ENCODE measurements around the gene AGO3.
"Not testable (repeated sequence)": the region's sequence is repeated elsewhere in the genome, so short reads cannot be mapped to it uniquely, and the experiment has no call there.

AGO3 gene

GRCh38 chr1:36007741-36008140 is 76.8 kb downstream of the AGO3 start:
- Histone ChIP-seq H3K36me3 (ENCODE audit: control insufficient read depth, insufficient read depth, low read length) (peaks cover 19% of the 10 kb centered on the region), H3K4me1 (ENCODE audit: control insufficient read depth, insufficient read depth, low read length, poor library complexity, severe bottlenecking) (peaks cover 4% of the 10 kb centered on the region)

GRCh38 chr1:36008546-36009197 is 77.8 kb downstream of the AGO3 start:
- peaks cover 28% of the 10 kb centered on the region for H3K36me3 ChIP-seq (ENCODE audit: control insufficient read depth, insufficient read depth, low read length)
- H3K4me3 ChIP-seq (ENCODE audit: extremely low read depth, insufficient read depth, low read length, poor library complexity, severe bottlenecking) = no peak overlapping the region
- 61 to 71% methylated on average over 6 to 8 of the region's 9 CpGs for WGBS, 2 experiments (ENCODE audit: insufficient coverage in 2 of 2)
- peak overlapping the region; percentile 63 for H3K27ac ChIP-seq (ENCODE audit: low read depth, low read length, severe bottlenecking)
- H3K9me3 ChIP-seq (ENCODE audit: control insufficient read depth, low read length) = no peaks in the 10 kb centered on the region
- peaks cover 4% of the 10 kb centered on the region for H3K4me1 ChIP-seq (ENCODE audit: control insufficient read depth, insufficient read depth, low read length, poor library complexity, severe bottlenecking)

More at GRCh38 chr1:36007741-36008140, 76.8 kb downstream of the AGO3 start:
- Histone ChIP-seq H3K4me3 (ENCODE audit: extremely low read depth, insufficient read depth, low read length, poor library complexity, severe bottlenecking) (no peak overlapping the region), H3K9me3 (ENCODE audit: control insufficient read depth, low read length) (no peaks in the 10 kb centered on the region), H3K27ac (ENCODE audit: low read depth, low read length, severe bottlenecking) (no peak overlapping the region)
- 100% methylated on average over 1 of the region's 2 CpGs for WGBS, 2 experiments (ENCODE audit: insufficient coverage in 2 of 2)

DNA sequence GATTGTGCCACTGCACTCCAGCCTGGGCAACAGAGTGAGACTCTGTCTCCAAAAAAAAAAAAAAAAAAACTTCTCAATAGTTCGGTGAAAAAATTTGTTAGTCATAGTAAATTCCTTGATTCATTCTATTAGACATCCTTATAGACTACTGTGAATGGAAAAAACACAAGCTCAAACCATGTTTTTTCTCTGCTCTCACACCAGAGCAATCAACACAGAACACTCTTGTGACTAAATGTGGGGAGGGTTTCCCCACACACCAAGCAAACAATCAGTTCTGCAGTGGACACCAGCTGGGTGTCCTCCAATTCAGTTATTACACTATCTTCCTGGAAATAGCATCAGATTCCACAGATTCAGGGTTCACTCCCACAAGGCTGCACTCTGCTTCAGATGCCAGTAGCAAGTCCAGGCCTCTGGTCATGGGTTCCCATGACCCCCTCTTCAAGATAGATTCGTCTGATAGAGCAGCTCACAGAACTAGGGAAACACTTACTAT is 83.9 kb downstream of the AGO3 start:
- no CpG with 5 or more reads among the region's 2 CpGs for WGBS, 2 experiments (ENCODE audit: insufficient coverage in 2 of 2)
- H3K9me3 ChIP-seq (ENCODE audit: control insufficient read depth, low read length) = no peaks in the 10 kb centered on the region
- H3K27ac ChIP-seq (ENCODE audit: low read depth, low read length, severe bottlenecking) = no peak overlapping the region
- H3K4me1 ChIP-seq (ENCODE audit: control insufficient read depth, insufficient read depth, low read length, poor library complexity, severe bottlenecking) = no peaks in the 10 kb centered on the region
- H3K4me3 ChIP-seq (ENCODE audit: extremely low read depth, insufficient read depth, low read length, poor library complexity, severe bottlenecking) = no peak overlapping the region
- peaks cover 64% of the 10 kb centered on the region for H3K36me3 ChIP-seq (ENCODE audit: control insufficient read depth, insufficient read depth, low read length)

GRCh38 chr1:36016686-36017085 is 85.8 kb downstream of the AGO3 start:
- no peaks in the 10 kb centered on the region for H3K4me1 ChIP-seq (ENCODE audit: control insufficient read depth, insufficient read depth, low read length, poor library complexity, severe bottlenecking)
- WGBS, 2 experiments (ENCODE audit: insufficient coverage in 2 of 2) = 100% methylated on average over 1 of the region's 2 CpGs; no CpG with 5 or more reads in 1 of the 2 experiments
- no peak overlapping the region for H3K27ac ChIP-seq (ENCODE audit: low read depth, low read length, severe bottlenecking)
- H3K4me3 ChIP-seq (ENCODE audit: extremely low read depth, insufficient read depth, low read length, poor library complexity, severe bottlenecking) = no peak overlapping the region
- H3K36me3 ChIP-seq (ENCODE audit: control insufficient read depth, insufficient read depth, low read length) = peaks cover 73% of the 10 kb centered on the region
- no peaks in the 10 kb centered on the region for H3K9me3 ChIP-seq (ENCODE audit: control insufficient read depth, low read length)

GRCh38 chr1:36023098-36023769 is 92.3 kb downstream of the AGO3 start:
- Histone ChIP-seq H3K9me3 (ENCODE audit: control insufficient read depth, low read length) (no peaks in the 10 kb centered on the region), H3K4me1 (ENCODE audit: control insufficient read depth, insufficient read depth, low read length, poor library complexity, severe bottlenecking) (no peaks in the 10 kb centered on the region), H3K36me3 (ENCODE audit: control insufficient read depth, insufficient read depth, low read length) (peaks cover 62% of the 10 kb centered on the region), H3K27ac (ENCODE audit: low read depth, low read length, severe bottlenecking) (no peak overlapping the region), H3K4me3 (ENCODE audit: extremely low read depth, insufficient read depth, low read length, poor library complexity, severe bottlenecking) (no peak overlapping the region)
- WGBS, 2 experiments (ENCODE audit: insufficient coverage in 2 of 2) = 100% methylated on average over 2 of the region's 5 CpGs

- not testable (repeated sequence) for H3K27ac ChIP-seq (ENCODE audit: low read depth, low read length, severe bottlenecking); H3K4me1 ChIP-seq (ENCODE audit: control insufficient read depth, insufficient read depth, low read length, poor library complexity, severe bottlenecking); H3K4me3 ChIP-seq (ENCODE audit: extremely low read depth, insufficient read depth, low read length, poor library complexity, severe bottlenecking); H3K9me3 ChIP-seq (ENCODE audit: control insufficient read depth, low read length)
- H3K36me3 ChIP-seq (ENCODE audit: control insufficient read depth, insufficient read depth, low read length) = peaks cover 60% of the 10 kb centered on the region
- 93 to 100% methylated on average over 1 to 3 of the region's 3 CpGs for WGBS, 2 experiments (ENCODE audit: insufficient coverage in 2 of 2)
Measured at GRCh38 chr1:36024024-36024423, 93.1 kb downstream of the AGO3 start.

GRCh38 chr1:36024847-36025246 is 93.9 kb downstream of the AGO3 start:
- no peak overlapping the region for H3K27ac ChIP-seq (ENCODE audit: low read depth, low read length, severe bottlenecking)
- no peaks in the 10 kb centered on the region for H3K4me1 ChIP-seq (ENCODE audit: control insufficient read depth, insufficient read depth, low read length, poor library complexity, severe bottlenecking)
- WGBS, 2 experiments (ENCODE audit: insufficient coverage in 2 of 2) = 94 to 100% methylated on average over 1 of the region's 1 CpG
- no peak overlapping the region for H3K4me3 ChIP-seq (ENCODE audit: extremely low read depth, insufficient read depth, low read length, poor library complexity, severe bottlenecking)
- no peaks in the 10 kb centered on the region for H3K9me3 ChIP-seq (ENCODE audit: control insufficient read depth, low read length)
- H3K36me3 ChIP-seq (ENCODE audit: control insufficient read depth, insufficient read depth, low read length) = peaks cover 52% of the 10 kb centered on the region

GRCh38 chr1:36027766-36028165 is 96.9 kb downstream of the AGO3 start:
- Histone ChIP-seq H3K4me1 (ENCODE audit: control insufficient read depth, insufficient read depth, low read length, poor library complexity, severe bottlenecking) (no peaks in the 10 kb centered on the region), H3K27ac (ENCODE audit: low read depth, low read length, severe bottlenecking) (no peak overlapping the region), H3K4me3 (ENCODE audit: extremely low read depth, insufficient read depth, low read length, poor library complexity, severe bottlenecking) (no peak overlapping the region), H3K9me3 (ENCODE audit: control insufficient read depth, low read length) (no peaks in the 10 kb centered on the region), H3K36me3 (ENCODE audit: control insufficient read depth, insufficient read depth, low read length) (peaks cover 48% of the 10 kb centered on the region)
- 71 to 100% methylated on average over 1 of the region's 3 CpGs for WGBS, 2 experiments (ENCODE audit: insufficient coverage in 2 of 2)

DNA sequence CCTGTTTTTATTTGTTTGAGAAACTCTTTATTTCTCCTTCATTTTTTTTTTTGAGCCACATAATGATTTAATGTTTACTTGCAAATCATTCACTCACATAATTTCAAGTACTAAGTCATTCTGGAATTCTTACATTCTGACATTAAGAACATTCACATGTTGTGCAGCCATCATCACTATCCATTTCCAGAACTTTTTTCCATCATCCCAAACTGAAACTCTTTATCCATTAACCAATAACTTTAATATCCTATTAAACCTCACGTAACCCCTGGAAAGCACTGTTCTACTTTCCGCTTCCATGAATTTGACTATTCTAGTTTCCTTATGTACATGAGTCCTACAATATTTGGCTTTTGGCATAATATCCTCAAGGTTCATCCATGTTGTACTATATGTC is 100.5 kb downstream of the AGO3 start:
- H3K4me3 ChIP-seq (ENCODE audit: extremely low read depth, insufficient read depth, low read length, poor library complexity, severe bottlenecking) = no peak overlapping the region
- no peaks in the 10 kb centered on the region for H3K4me1 ChIP-seq (ENCODE audit: control insufficient read depth, insufficient read depth, low read length, poor library complexity, severe bottlenecking)
- H3K9me3 ChIP-seq (ENCODE audit: control insufficient read depth, low read length) = no peaks in the 10 kb centered on the region
- H3K27ac ChIP-seq (ENCODE audit: low read depth, low read length, severe bottlenecking) = no peak overlapping the region
- 95% methylated on average over 2 of the region's 2 CpGs; no CpG with 5 or more reads in 1 of the 2 experiments for WGBS, 2 experiments (ENCODE audit: insufficient coverage in 2 of 2)
- H3K36me3 ChIP-seq (ENCODE audit: control insufficient read depth, insufficient read depth, low read length) = peaks cover 48% of the 10 kb centered on the region

DNA sequence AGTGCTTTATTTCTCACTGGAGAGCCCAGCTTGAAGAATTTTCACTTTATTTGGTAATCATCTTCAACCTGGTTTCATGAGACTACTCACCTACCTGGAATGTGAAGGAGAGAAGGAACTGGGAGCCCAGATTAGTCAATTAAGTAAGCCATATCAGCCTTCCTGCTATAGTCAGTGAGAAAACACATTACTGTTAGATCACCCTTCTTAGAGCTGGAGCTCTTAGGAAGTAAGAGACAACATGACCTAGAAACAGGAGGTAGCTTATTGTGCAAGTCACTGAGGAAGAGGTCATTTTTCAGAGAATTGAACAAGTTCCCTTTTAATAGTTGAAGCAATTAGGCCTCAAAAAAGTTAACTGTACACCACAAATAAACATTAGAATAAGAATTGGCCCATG is 103.8 kb downstream of the AGO3 start:
- Histone ChIP-seq H3K27ac (ENCODE audit: low read depth, low read length, severe bottlenecking) (no peak overlapping the region), H3K36me3 (ENCODE audit: control insufficient read depth, insufficient read depth, low read length) (peaks cover 46% of the 10 kb centered on the region), H3K9me3 (ENCODE audit: control insufficient read depth, low read length) (no peaks in the 10 kb centered on the region), H3K4me3 (ENCODE audit: extremely low read depth, insufficient read depth, low read length, poor library complexity, severe bottlenecking) (no peak overlapping the region), H3K4me1 (ENCODE audit: control insufficient read depth, insufficient read depth, low read length, poor library complexity, severe bottlenecking) (no peaks in the 10 kb centered on the region)

GRCh38 chr1:36035154-36035553 is 104.2 kb downstream of the AGO3 start:
- H3K27ac ChIP-seq (ENCODE audit: low read depth, low read length, severe bottlenecking) = no peak overlapping the region
- no peaks in the 10 kb centered on the region for H3K4me1 ChIP-seq (ENCODE audit: control insufficient read depth, insufficient read depth, low read length, poor library complexity, severe bottlenecking)
- H3K36me3 ChIP-seq (ENCODE audit: control insufficient read depth, insufficient read depth, low read length) = peaks cover 47% of the 10 kb centered on the region
- 89 to 100% methylated on average over 1 of the region's 3 CpGs for WGBS, 2 experiments (ENCODE audit: insufficient coverage in 2 of 2)
- no peak overlapping the region for H3K4me3 ChIP-seq (ENCODE audit: extremely low read depth, insufficient read depth, low read length, poor library complexity, severe bottlenecking)
- H3K9me3 ChIP-seq (ENCODE audit: control insufficient read depth, low read length) = no peaks in the 10 kb centered on the region
